HG02852 (cell line): ENCODE data around the gene HECTD1.

ENCODE experiments used
- ATAC-seq: cut with Tn5 transposase; IDR thresholded peaks from one replicate; pipeline ENCODE4 v1.9.1; 2021; ENCODE audit warnings: mild to moderate bottlenecking, moderate library complexity; ENCODE audit not compliant: unreplicated experiment

HECTD1 gene

DNA sequence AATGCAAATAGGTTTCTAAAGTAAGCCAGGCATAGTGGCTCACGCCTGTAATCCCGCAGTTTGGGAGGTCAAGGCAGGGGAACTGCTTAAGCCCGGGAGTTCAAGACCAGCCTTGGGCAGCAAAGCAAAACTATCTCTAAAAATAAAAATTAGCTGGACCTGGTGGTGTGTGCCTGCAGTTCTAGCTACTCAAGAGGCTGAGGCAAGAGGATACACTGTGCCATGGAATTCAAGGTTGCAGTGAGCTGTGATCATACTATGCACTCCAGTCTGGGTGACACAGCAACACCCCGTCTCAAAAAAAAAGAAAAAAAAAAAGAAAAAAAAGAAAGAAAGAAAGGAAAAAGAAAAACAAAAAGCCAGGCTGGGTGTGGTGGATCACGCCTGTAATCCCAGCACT lies 46.3 kb downstream of the HECTD1 start:
- ATAC-seq, result no peak

GRCh38 chr14:31159682-31160296 lies 47.8 kb downstream of the HECTD1 start:
- ATAC-seq, result no peak

DNA sequence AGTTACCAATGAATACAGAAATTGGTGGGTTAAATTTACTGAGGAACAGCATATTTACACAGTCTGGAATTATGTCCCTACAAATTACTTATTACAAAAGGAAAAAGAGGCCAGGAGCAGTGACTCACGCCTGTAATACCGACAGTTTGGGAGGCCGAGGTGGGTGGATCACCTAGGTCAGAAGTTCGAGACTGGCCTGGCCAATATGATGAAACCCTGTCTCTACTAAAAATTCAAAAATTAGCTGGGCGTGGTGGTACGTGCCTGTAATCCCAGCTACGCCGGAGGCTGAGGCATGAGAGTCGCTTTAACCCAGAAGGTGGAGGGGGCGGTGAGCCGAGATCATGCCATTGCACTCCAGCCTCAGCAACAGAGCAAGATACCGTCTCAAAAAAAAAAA lies 52.6 kb downstream of the HECTD1 start:
- no peak for ATAC-seq

DNA sequence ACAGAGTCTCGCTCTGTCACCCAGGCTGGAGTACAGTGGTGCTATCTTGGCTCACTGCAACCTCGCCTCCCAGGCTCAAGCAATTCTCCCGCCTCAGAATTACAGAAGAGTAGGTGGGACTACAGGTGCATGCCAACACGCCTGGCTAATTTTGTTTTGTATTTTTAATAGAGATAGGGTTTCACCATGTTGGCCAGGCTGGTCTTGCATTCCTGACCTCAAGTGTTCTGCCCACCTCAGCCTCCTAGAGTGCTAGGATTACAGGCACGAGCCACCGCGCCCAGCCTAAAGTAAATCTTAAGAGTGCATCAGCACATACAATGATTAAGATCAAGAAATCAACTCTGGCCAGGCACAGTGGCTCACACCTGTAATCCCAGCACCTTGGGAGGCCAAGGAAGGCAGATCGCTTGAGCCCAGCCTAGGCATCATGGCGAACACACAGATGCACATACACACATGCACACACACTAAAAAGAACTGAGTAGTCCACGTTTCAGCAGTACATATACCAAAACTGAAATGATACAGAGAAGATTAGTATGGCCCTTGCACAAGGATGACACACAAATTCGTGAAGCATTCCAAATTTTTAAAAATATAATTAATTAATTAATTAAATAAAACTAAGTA lies 65.0 kb downstream of the HECTD1 start:
- no peak for ATAC-seq

DNA sequence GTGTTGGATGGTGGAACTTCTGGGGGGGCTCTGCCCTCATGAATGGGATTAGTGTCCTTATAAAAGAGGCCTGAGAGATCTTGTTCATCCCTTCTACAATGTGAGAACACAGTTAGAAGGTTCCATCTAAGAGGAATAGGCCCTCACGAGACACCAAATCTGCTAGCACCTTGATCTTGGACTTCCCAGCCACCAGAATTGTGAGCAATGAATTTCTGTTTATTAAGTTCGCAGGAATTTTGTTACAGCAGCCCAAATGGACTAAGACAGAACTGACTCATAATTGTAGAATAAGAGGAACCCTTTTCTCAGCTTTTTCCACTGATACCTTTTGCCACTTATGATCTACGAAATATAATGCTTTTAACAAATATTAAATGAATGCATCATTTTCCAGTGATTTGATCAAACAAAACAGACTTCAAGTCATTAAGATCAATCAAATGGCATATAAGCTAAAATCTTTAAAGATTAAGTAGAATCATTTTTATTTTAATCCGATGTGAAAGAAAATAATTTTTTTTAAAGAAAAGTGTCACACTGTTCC lies 68.2 kb downstream of the HECTD1 start:
- no peak for ATAC-seq

- ATAC-seq, result no peak
Observed at GRCh38 chr14:31138301-31138700, 69.3 kb downstream of the HECTD1 start.

DNA sequence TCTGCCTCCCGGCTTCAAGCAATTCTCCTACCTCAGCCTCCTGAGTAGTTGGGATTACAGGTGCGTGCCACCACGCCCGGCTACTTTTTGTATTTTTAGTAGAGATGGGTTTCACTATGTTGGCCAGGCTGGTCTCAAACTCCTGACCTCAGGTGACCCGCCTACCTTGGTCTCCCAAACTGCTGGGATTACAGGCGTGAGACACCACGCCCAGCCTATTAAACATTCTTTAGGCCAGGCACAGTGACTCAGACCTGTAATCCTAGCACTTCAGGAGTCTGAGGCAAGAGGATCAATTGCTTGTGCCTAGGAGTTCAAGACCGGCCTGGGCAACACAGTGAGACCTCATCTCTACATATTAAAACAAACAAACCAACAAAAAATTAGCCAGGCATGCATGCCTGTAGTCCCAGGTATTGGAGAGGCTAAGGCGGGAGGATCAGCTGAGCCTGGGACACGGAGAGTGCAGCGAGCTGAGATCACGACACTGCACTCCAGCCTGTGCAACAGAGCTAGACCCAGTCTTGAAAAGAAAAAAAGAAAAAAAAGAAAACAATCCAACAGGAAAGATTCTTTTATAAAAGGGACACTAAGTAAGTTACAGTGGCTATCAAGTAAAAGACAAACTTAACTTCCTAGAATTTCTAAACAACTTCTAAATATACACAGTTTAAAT lies 70.2 kb downstream of the HECTD1 start:
- no peak for ATAC-seq

- no peak for ATAC-seq
Observed at GRCh38 chr14:31133133-31133532, 74.5 kb downstream of the HECTD1 start.

GRCh38 chr14:31128601-31129526 lies 78.7 kb downstream of the HECTD1 start:
- ATAC-seq, result no peak

DNA sequence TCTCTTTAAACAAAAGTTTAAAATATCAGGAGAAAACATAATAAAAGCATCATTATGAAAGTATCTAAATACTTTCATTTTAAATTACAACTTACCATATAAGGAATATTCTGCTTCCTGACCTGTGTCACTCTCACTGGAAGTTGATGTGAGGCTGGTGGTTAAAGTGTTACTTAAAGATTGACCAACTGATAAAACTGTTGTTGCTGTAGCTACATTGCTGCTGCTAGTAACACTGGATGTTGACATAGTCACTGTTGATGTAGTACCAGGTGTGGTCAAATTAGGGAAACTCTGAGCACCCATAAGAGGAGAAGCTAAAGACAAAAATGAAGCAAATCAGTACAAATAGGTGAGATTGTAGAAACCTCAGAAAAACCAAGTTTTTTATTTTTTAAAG lies 79.9 kb downstream of the HECTD1 start:
- no peak for ATAC-seq

- ATAC-seq, result no peak
Observed at GRCh38 chr14:31126680-31127079, 80.9 kb downstream of the HECTD1 start.

- no peak for ATAC-seq
Observed at GRCh38 chr14:31125231-31125630, 82.4 kb downstream of the HECTD1 start.

- no peak for ATAC-seq
Observed at GRCh38 chr14:31124197-31124596, 83.4 kb downstream of the HECTD1 start.

DNA sequence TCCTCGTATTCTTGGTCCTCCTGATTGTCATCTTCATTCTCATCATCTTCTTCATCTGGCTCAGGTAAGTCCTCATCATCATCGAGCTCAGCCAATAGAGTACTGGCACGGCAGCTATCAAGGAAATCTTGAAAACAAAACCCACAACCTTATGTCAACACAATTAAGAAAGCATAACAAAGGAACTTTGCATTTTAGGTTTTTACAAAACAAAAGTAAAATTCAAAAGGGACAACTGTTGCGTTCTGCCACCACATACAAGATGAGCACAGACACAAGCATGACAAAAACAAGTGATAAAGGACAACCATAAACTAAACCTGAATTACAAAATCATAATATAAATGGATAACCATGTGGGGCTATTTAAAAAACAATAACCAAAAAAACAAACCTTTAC lies 84.7 kb downstream of the HECTD1 start:
- no peak for ATAC-seq

- no peak for ATAC-seq
Observed at GRCh38 chr14:31122098-31122611, 85.4 kb downstream of the HECTD1 start.

- no peak for ATAC-seq
Observed at GRCh38 chr14:31118892-31119291, 88.7 kb downstream of the HECTD1 start.

- no peak for ATAC-seq
Observed at GRCh38 chr14:31113794-31114193, 93.8 kb downstream of the HECTD1 start.

DNA sequence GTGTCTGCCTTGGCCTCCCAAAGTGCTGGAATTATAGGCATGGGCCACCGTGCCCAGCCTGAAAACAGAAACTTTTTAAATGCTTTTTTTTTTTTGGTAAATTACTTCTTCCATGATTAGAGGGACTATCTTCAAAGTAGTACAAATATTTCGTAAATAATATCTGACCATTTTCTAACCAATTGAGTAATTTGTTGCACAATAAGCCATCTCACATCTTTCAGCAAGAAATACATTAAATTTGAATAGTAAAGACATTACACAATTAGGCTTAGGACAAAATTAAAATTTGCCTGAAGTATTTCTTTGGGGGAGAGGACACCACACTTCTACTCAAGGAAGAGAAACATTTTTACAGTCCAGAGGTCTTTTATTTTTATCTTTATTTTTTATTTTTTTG lies 96.7 kb downstream of the HECTD1 start:
- no peak for ATAC-seq

GRCh38 chr14:31109257-31109656 lies 98.3 kb downstream of the HECTD1 start:
- no peak for ATAC-seq

- ATAC-seq, result no peak
Observed at GRCh38 chr14:31106768-31107167, 100.8 kb downstream of the HECTD1 start.

- ATAC-seq, result no peak
Observed at GRCh38 chr14:31097081-31097480, 110.5 kb downstream of the HECTD1 start.
